GM10847 (cell line): Measurements from ENCODE around the gene ALK.

Source experiments
- POLR2A ChIP-seq: IDR thresholded peaks from 2 replicates; pipeline ENCODE4 v1.6.1; 2011; ENCODE audit not compliant: insufficient read length; ENCODE audit errors: extremely low read depth

ALK gene

DNA sequence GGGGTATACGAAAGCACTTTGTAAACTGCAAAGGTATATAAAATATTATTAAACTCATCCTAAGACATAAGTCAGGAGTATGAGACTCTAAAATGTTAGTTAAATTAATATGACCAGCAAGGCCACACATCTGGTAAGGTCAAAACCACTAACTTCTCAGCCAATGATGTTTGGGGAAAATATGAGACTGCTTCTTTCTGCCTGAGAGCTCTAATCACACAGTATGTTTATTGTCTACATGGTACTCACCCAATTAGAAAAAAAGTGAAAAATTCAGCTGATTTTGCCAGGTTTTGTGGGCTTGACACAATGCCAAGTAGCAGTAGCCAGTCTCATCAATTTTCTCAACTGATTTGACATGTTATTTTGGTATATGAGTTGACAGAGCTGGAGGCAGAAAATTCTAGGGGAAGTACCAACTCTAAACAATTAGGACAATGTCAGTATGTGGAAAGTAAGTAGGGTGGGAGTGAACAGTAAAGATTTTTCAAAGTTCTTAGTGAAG is 87.3 kb downstream of the ALK start:
- no peak for TF ChIP-seq POLR2A

DNA sequence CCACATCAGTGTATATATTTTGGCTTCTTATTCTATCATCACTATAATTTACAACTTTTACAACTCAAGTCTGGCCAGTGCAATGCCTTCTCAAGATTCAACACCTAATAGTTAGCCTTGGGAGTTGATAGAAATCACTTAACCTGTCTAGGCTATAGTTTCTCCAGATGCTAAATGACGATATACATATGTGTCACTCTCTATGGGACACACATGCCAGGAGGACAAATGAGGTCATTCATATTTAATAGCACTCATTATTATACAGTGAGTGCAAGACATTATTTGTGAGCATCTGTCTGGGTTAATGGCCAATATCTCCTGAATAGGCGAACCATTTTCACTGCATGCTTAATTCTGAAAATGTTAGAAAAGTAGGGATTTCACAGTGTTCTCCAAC is 89.8 kb downstream of the ALK start:
- no peak for TF ChIP-seq POLR2A

DNA sequence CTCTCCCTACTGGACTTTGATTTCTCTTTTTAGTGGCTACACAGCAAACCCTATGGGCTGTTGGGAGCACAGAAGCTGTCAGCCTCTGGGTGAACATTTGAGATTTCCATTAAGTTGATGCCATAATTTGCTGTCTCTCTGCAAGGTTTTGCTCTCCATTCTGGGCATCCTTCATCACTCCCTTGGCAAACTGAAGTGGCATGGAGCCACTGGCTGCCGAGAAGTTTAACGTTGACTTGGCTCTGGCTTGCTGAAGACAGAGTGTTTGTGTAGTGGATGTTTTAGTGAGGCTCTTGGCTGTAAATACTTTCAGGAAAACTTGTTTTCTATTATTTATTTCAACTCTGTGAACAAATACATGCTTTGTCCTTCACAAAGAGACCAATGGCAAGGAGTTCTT is 91.5 kb downstream of the ALK start:
- TF ChIP-seq POLR2A = no peak

- no peak for TF ChIP-seq POLR2A
Observed at GRCh38 chr2:29821591-29821990, 99.8 kb downstream of the ALK start.

DNA sequence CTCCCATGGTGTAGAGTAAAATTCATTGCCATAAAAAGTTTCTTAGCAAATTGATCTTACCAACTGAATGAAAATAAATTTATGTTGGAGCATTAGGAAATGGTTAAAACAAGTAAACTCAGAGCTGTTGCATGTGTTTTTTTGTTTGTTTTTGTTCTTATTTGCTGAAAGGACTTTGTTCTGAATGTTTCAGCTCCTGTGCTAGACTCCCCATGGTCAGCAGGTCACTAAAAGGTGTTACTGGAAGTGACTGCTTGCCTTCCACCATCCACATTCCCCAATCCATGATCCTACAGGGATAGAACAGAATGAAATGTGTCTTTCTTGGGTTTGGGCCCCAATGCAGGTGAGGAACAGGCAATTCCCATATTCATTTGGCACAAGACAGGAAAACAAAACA is 101.8 kb downstream of the ALK start:
- no peak for TF ChIP-seq POLR2A

DNA sequence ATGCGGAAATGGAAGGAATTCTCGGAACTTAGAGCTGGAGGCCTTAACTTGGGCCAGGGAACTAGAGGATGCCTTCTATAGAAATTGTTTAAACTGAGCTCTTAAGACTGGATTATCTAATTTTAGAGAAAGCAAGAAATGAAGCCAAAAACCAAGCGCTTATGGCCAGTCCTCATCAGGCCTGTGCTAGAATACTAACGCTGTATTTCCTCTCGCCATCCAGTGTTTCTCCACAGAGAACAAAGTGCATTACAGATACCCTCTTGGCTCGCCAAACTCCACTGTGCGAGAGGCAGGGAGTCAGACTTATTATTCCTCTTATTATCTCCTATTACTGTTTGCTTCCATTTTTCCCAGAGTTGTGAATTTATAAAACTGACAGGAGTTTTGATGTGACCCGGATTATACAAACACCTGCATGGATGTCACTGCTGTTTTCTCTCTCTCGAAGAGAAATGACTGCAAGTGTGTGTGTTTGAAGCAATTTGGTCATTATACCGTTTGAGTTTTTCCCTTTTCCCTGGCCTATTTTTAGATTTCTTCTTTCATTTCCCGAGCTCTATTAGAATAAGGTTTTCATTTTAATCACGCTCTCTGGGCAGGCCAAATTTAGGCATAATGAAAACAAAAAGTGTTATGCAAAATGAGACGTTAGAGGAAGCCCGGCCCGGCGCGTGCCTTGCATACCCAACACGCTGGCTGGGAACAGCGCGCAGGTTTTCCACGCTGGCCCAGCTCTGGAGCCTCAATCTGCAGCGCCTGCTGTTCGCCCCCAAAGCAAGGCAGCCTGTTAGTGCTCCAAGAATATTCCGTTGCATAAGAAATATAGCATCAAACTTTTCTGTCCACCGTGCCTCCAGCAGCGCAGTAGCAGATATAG is 103.3 kb downstream of the ALK start:
- TF ChIP-seq POLR2A = no peak

- TF ChIP-seq POLR2A = no peak
Observed at GRCh38 chr2:29817299-29817698, 104.1 kb downstream of the ALK start.

- no peak for TF ChIP-seq POLR2A
Observed at GRCh38 chr2:29816651-29817050, 104.7 kb downstream of the ALK start.

- TF ChIP-seq POLR2A = no peak
Observed at GRCh38 chr2:29811378-29811777, 110.0 kb downstream of the ALK start.

DNA sequence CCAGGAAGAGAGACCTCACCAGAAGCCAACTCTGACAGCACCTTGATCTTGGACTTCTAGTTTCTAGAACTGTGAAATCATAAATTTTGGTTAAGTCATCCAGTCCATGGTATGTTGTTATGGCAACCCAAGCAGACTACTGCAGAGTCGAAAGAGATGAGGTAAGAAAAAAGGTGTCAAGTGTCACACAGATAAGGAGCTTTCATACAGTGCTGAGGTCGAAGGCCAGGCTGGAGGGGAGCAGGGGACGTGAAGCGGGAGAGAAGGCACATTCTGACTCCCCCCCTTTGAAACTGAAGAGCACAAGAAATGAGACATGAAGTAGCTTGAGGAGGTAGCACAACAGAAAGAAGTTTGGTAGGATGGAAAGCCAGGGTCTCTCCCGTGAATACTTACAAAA is 110.4 kb downstream of the ALK start:
- no peak for TF ChIP-seq POLR2A

DNA sequence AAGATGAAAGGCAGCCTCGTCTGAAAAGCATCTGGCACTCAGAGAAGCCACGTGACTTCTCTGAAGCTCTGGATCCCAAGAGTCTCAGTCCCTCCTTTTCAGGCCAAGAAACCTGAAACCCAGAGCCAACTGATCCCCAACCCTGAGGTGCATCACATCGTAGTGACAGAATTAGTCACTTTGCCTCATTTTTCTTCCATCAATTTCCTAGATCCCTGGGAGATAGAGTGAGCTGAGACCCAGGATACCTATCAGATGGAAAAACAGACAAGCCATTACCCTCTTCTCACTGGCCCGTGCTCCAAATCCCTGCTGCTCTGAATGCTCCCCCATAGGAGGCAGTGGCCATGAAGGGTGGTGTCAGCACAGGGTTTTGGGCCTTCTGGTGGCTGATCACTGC is 113.1 kb downstream of the ALK start:
- TF ChIP-seq POLR2A = no peak

- TF ChIP-seq POLR2A = no peak
Observed at GRCh38 chr2:29807082-29807481, 114.3 kb downstream of the ALK start.

DNA sequence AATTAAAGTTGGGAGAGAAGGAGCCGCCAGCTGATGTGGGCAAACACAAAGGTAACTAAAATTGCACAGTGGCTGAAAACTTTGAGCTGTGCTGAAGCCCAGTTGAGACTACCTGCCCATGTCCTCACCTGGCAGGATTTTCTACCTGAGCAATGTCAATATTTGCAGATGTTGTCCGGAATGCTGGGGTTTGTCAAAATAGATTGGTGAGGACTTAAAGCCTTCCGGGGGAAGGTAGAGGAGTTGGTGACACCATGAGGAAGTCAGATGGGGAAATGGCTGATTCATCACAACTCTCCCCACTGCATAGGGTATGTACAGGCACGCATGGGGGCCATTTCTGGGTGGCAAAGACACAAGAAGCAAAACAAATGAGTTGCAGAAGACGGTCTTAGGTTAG is 114.9 kb downstream of the ALK start:
- no peak for TF ChIP-seq POLR2A

GRCh38 chr2:29804671-29805070 is 116.7 kb downstream of the ALK start:
- no peak for TF ChIP-seq POLR2A

DNA sequence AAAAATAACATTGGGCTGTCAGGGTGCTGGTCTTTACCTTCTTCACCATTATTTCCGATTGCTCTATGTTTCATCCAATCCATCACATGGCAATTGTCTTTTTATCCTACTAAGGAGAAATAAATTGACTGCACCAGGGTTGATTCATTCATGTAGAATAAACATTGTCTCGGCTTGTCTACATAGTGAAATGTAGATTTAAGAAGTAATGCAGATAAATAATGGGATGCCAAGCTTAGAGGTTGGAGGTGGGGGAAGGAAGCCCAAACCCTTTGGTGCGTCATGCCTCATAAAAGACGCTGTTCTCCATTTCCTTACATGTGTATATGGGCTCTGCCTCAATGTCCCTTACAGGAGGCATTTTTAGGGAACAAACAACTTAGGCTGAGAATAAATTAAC is 117.8 kb downstream of the ALK start:
- TF ChIP-seq POLR2A = no peak

DNA sequence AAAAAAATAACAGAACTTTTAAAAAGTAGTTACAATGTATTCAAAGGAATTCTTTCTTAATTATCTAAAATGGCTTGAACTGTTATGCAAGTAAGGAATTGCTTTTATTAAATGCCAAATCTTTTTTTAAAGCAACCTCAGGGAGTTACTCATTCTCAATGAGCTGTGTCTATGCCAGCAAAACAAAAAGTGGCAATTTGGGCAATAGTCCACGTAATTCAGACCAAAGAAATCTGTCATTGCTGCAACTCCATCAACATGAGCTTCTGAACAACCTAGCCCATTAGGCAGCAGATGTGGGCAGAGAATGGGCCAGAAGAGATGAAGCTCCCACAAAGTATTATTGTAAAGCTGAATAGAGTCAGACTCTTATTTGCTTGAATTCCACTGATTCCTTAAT is 118.4 kb downstream of the ALK start:
- no peak for TF ChIP-seq POLR2A

DNA sequence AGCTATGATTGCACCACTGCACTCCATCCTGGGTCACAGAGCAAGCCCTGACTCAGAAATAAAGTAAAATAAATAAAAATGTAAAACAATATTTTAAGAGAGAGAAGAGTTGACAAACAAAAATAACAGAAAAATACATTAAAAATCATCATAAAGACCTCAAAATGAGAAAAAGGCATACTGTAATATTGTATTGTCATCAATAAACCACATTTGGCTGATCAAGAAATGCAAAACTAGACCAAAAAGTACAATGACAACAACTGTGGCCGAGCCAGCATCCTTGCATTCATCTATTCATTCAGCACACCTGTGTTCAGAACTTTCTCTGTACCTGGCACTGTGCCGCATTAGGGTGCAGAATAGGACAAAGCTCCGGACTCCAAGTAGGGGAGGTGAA is 121.8 kb downstream of the ALK start:
- TF ChIP-seq POLR2A = no peak
